Body of pancreas (tissue), 4 donors: ENCODE results near the gene APOBEC3F.

Experiments
- CTCF ChIP-seq, 7 experiments: fragments of 450-650 bp in 4 of 7; fragments of 200-600 bp in 3 of 7; sonication (generic) in 3 of 7; IDR thresholded peaks; one replicate each; pipeline ENCODE4 v1.5.1; 2016 to 2019; ENCODE audit warnings: antibody characterized with exemption in 7 of 7
- POLR2A ChIP-seq, 3 donors: fragments of 450-650 bp; IDR thresholded peaks; one replicate each; pipeline ENCODE4 v1.6.1; 2016; ENCODE audit warnings: antibody characterized with exemption in 3 of 3, mild to moderate bottlenecking in 2 of 3

DNA sequence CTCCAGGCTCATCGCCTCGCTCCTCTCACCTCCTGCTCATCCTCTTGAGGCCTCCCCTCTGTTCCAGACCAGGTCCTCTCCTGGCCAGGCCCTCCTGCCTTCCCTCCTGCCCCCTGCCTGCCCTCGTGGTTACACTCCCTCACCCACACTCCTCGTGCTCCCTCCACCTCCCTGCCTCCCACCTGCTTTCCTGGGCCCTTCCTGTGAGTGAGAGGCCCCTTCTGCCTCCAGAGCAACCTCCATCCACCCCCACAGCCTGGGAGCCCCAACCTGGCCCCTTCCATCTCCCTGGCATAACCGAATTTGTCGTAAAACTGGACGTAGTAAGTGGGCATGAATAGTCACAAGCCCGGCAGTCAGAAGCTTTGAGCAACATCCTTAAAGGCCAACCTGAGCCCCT is 40.9 kb downstream of the APOBEC3F start:
- TF ChIP-seq CTCF (IDR thresholded peaks at IDR 0.05) (no peak), POLR2A (IDR thresholded peaks at IDR 0.05) (no peak)
